ENCODE results near the gene STK33. TPM values are rescaled to one million over a fixed set of nuclear protein-coding genes. Genes with fewer than 3 reads are reported as not detected.

Gene STK33
- total RNA-seq, 1 experiment from 2014 or later: 19.5 TPM

DNA sequence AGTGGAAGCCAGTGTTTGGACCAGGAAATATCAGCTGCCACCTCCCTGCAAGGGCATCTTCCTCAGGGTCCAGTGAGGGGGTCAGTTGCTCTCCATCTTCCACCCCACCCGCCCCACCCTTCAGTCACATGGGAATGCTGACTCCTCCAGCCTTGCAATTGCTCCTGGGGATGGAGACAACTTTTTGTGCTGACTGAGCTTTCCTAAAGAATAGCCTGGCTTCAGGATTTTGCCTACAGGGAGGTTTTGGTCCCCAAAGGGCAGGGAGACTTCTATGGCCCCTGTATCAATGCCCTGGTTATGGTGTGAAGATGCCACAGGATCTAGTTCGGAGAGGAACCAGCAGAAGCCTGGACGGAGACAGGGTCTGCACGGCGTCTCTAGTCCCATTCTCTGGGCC, 206.3 kb downstream of the STK33 start:
- Histone ChIP-seq H2BK12ac (ENCODE audit: insufficient read length, low read depth, low read length) (no peak overlapping the region), H2BK120ac (ENCODE audit: low read depth, low read length, poor library complexity, severe bottlenecking) (no peak overlapping the region), H3K23me2 (ENCODE audit: insufficient read length, low read depth, low read length, poor library complexity, severe bottlenecking) (no peaks in the 10 kb centered on the region), H3K79me1 (ENCODE audit: insufficient read depth, low read depth, low read length, poor library complexity, severe bottlenecking) (no peaks in the 10 kb centered on the region), H2AK5ac (ENCODE audit: insufficient read length, low read length) (no peak overlapping the region), H3K9ac (ENCODE audit: extremely low read depth, insufficient read length, low read length) (no peak overlapping the region), H3K4ac (ENCODE audit: low read depth, low read length) (no peak overlapping the region), H4K20me1 (ENCODE audit: control insufficient read depth, insufficient read depth, insufficient read length) (no peaks in the 10 kb centered on the region), H4K91ac (ENCODE audit: insufficient read length, low read depth, low read length) (no peak overlapping the region), H3K4me2 (ENCODE audit: insufficient read depth, insufficient read length, low read length) (no peak overlapping the region), H3K27ac (ENCODE audit: insufficient read length, low read depth, low read length) (no peak overlapping the region), H3T11ph (ENCODE audit: low read length) (no peak overlapping the region), H3K56ac (ENCODE audit: insufficient read length, low read depth, low read length) (no peak overlapping the region), H2BK15ac (ENCODE audit: low read depth, low read length) (no peak overlapping the region), H3K23ac (ENCODE audit: insufficient read length, low read depth, low read length) (no peak overlapping the region), H3K4me1 (ENCODE audit: insufficient read depth, low read length) (peaks cover 2% of the 10 kb centered on the region; the same call in 1 of the 2 replicates), H4K5ac (ENCODE audit: insufficient read length, low read depth, low read length) (no peak overlapping the region), H3K18ac (ENCODE audit: insufficient read length, low read depth, low read length) (no peak overlapping the region), H2BK5ac (ENCODE audit: insufficient read length, low read length) (no peak overlapping the region), H2AFZ (ENCODE audit: low read length) (no peak overlapping the region), H3K27me3 (ENCODE audit: insufficient read depth, low read length) (no peaks in the 10 kb centered on the region), H2BK20ac (ENCODE audit: low read depth, low read length, poor library complexity, severe bottlenecking) (no peak overlapping the region), H3K9me3 (ENCODE audit: control insufficient read depth, low read depth, low read length) (no peaks in the 10 kb centered on the region), H3K14ac (ENCODE audit: insufficient read depth, low read length) (no peak overlapping the region), H3K79me2 (ENCODE audit: insufficient read depth, low read length) (no peaks in the 10 kb centered on the region), H4K8ac (replicated peaks; ENCODE audit: insufficient read length, low read depth, low read length) (no peak overlapping the region)
- no peaks in the 10 kb centered on the region for H3K9me3 Mint-ChIP-seq
- no peaks in the 10 kb centered on the region for H3K27me3 Mint-ChIP-seq (ENCODE audit: low read depth)
- no CpG with 5 or more reads among the region's 5 CpGs for WGBS (ENCODE audit: extremely low coverage, insufficient read length, low lambda C conversion rate)
- peaks cover 24 to 37% of the 10 kb centered on the region in 2 experiments for H3K4me1 Mint-ChIP-seq
- no peak for DNase-seq
- no peaks in the 10 kb centered on the region for H3K36me3 Mint-ChIP-seq (ENCODE audit: insufficient read depth in 1 of 3, low read depth in 3 of 3)
- TF ChIP-seq CTCF (conservative IDR thresholded peaks at IDR 0.05): no peak
- H3K4me3 Mint-ChIP-seq: no peak overlapping the region
- H3K27ac Mint-ChIP-seq: no peak overlapping the region; a peak in 1 of 7 replicates

Data from H9 (cell line).